PFSK-1 (cell line): ENCODE data around the gene ANAPC2.

Source experiments
- FOXP2 ChIP-seq: optimal IDR thresholded peaks from 2 replicates; pipeline ENCODE3; 2011; ENCODE audit warnings: borderline replicate concordance, control low read depth, inconsistent platforms; ENCODE audit not compliant: insufficient read depth; ENCODE audit errors: extremely low read length, extremely low read depth
- POLR2AphosphoS5 ChIP-seq: IDR thresholded peaks from 2 replicates; pipeline ENCODE4 v1.6.1; 2012; ENCODE audit warnings: low read depth, mild to moderate bottlenecking, control low read depth, low read length, moderate library complexity
- SIN3A ChIP-seq: IDR thresholded peaks from 2 replicates; pipeline ENCODE4 v1.6.1; 2012; ENCODE audit warnings: mild to moderate bottlenecking, low read length, moderate library complexity, borderline replicate concordance; ENCODE audit not compliant: insufficient read depth
- TAF1 ChIP-seq: IDR thresholded peaks from 2 replicates; pipeline ENCODE4 v1.6.1; 2012; ENCODE audit warnings: low read length, control low read depth, borderline replicate concordance; ENCODE audit not compliant: insufficient read depth
- TF ChIP-seq, protein P1 (sequence below), 2 experiments: IDR thresholded peaks; 2 replicates each; pipeline versions ENCODE4 v1.6.1 to v1.8.0; 2011 to 2012; ENCODE audit warnings: low read depth in 2 of 2, low read length in 2 of 2, control low read depth in 1 of 2, inconsistent platforms in 1 of 2, mild to moderate bottlenecking in 1 of 2, moderate library complexity in 1 of 2; ENCODE audit not compliant: insufficient read depth in 1 of 2

Gene ANAPC2

DNA sequence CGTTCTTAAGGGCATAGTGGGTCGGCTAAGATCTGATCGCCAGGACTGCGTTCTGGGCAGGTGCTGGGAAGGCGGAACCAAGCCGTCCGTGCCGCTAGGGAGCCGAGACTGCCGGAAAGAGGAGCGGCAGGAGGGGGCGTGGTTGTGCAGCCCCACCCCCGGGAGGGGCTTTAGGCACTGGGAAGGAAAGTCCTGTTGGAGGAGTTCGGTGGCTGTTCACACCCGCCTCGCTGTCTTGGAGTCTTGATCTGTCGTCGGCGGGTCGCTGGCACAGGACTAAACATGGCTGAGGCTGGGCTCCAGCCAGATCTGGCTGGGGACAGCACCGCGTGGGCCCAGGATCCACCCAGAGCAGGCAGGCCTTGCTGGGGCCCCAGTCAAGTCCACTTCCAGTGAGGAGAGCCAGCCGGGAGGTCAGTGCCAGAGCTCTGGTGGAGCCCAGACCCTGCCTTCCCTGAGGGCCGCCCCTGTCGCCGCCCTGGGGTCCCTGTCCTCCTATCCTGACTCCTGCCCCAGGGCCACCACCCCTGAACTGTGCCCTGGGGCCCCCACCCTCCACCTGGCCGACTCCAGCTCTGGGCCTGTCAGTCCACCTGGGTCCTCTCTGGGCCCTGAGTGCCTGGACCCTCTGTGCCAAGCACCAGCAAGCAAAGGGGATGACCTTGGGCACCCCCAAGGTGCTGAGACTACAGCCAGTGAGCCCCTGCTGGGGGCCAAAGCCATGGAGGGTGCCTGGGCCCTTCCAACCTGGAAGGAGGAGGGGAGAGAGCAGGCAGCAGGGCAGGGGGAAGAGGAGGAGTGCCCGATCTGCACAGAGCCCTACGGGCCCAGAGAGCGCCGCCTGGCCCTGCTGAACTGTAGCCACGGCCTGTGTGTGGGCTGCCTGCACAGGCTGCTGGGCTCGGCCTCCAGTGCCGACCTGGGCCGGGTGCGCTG lies 29.2 kb upstream of the ANAPC2 start:
- TF ChIP-seq TAF1 = 0 out of 2 replicates have a peak, but pooled peaks have one; percentile 45
- TF ChIP-seq, protein P1, sequence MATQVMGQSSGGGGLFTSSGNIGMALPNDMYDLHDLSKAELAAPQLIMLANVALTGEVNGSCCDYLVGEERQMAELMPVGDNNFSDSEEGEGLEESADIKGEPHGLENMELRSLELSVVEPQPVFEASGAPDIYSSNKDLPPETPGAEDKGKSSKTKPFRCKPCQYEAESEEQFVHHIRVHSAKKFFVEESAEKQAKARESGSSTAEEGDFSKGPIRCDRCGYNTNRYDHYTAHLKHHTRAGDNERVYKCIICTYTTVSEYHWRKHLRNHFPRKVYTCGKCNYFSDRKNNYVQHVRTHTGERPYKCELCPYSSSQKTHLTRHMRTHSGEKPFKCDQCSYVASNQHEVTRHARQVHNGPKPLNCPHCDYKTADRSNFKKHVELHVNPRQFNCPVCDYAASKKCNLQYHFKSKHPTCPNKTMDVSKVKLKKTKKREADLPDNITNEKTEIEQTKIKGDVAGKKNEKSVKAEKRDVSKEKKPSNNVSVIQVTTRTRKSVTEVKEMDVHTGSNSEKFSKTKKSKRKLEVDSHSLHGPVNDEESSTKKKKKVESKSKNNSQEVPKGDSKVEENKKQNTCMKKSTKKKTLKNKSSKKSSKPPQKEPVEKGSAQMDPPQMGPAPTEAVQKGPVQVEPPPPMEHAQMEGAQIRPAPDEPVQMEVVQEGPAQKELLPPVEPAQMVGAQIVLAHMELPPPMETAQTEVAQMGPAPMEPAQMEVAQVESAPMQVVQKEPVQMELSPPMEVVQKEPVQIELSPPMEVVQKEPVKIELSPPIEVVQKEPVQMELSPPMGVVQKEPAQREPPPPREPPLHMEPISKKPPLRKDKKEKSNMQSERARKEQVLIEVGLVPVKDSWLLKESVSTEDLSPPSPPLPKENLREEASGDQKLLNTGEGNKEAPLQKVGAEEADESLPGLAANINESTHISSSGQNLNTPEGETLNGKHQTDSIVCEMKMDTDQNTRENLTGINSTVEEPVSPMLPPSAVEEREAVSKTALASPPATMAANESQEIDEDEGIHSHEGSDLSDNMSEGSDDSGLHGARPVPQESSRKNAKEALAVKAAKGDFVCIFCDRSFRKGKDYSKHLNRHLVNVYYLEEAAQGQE (IDR thresholded peaks at IDR 0.05; ENCODE audit: insufficient read depth in 1 of 2, low read depth in 2 of 2, low read length in 2 of 2) = no peak
- peak; percentile 86 for TF ChIP-seq POLR2AphosphoS5

DNA sequence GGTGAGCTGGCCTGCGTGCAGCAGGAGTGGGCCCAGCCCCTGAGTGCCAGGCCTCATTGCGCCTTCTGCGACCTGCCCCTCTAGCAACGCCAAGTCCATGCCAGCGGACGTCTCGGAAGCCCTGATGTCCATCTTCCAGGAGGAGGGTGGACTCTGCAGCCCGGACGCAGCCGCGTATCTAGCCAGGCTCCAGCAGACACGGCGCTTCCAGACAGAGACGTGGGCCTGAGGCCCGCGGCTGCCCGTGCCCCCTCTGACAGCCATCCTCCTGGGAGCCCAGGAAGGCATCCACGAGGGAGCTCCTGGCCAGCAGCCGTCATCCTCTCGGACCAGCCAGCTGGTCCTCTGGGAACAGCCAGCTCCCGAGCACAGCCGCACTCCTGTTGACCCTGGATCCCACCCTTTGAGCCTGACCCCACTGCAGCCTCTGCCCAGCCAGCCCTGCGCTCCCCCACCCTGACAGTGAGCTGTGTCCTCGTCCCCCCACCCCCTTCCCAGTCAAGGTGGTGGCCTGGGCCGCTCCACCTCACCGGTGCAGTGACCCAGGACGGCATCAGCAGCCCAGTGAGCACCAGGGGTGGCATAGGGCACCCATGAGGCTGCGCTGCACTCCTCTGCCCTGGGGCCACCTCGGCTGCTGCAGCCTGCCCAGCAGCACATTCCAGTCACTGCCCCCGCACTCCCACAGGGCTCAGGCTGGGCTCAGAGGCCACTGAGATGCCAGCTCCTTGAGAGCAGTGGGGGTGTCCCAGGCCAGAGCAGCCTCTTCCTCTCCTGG lies 28.0 kb upstream of the ANAPC2 start:
- TF ChIP-seq TAF1 = no peak
- no peak for TF ChIP-seq POLR2AphosphoS5
- TF ChIP-seq, protein P1 (IDR thresholded peaks at IDR 0.05; ENCODE audit: insufficient read depth in 1 of 2, low read depth in 2 of 2, low read length in 2 of 2) = no peak
- TF ChIP-seq FOXP2 = no peak
- no peak for TF ChIP-seq SIN3A

DNA sequence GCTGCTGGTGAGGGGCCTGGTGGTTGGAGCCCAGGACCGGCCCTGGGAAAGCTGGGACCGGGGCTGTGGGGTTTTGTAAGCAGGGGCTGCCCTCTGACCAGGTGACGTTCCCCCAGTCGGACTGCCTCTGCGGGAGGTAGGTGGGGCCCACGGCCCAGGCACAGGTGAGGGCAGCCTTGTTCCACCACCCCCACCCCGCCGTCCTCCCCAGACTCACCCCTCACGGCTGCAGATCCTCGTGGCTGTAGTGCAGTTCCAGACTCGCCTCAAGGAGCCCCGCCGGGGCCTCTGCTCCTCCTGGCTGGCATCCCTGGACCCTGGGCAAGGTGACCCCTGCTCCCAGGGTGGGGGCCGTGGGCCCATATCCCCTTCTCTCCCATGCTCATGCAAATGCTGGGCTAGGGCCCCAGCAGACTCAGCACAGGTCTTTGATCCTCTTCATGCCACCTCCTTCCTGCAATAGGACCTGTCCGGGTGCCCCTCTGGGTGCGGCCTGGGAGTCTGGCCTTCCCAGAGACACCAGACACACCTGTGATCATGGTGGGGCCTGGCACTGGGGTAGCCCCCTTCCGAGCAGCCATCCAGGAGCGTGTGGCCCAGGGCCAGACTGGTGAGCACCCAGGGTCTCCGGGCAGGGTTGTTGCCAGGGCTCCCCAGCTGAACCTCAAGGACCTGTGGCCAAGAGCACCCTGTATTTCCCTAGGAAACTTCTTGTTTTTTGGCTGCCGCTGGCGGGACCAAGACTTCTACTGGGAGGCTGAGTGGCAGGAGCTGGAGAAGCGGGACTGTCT lies 27.0 kb upstream of the ANAPC2 start:
- no peak for TF ChIP-seq TAF1
- no peak for TF ChIP-seq SIN3A
- TF ChIP-seq, protein P1 (IDR thresholded peaks at IDR 0.05; ENCODE audit: insufficient read depth in 1 of 2, low read depth in 2 of 2, low read length in 2 of 2) = no peak
- TF ChIP-seq FOXP2 = no peak
- TF ChIP-seq POLR2AphosphoS5 = no peak

DNA sequence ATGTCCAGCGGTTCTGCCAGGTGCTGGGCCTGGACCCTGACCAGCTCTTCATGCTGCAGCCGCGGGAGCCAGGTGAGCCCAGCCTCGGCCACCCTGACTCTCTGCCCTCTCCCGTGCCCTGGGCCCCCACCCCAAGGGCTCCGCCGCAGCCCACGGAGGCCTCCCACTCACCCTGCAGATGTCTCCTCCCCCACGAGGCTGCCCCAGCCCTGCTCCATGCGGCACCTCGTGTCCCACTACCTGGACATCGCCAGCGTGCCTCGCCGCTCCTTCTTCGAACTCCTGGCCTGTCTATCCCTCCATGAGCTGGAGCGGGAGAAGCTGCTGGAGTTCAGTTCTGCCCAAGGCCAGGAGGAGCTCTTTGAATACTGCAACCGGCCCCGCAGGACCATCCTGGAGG lies 26.3 kb upstream of the ANAPC2 start:
- TF ChIP-seq, protein P1 (IDR thresholded peaks at IDR 0.05; ENCODE audit: insufficient read depth in 1 of 2, low read depth in 2 of 2, low read length in 2 of 2) = no peak
- TF ChIP-seq FOXP2 (no peak), TAF1 (no peak), SIN3A (no peak), POLR2AphosphoS5 (no peak)
